A673 (cell line): ENCODE data around the gene ICAM2. TPM values are rescaled to one million over a fixed set of nuclear protein-coding genes. Genes with fewer than 3 reads are reported as not detected.

Experiments
- BruUV-seq: library from RNA; stranded (reverse); fragments of 400-500 nt; replicated peaks from 2 replicates; lab custom pipeline; 2021; lab: Mats Ljungman, UMichigan
- CTCF ChIA-PET: fragments of 300-600 bp; sonication (Branson Sonifier 250); formaldehyde crosslinking; loops from one replicate; lab custom pipeline; 2022; ENCODE audit warnings: antibody characterized with exemption; lab: Charles Lee
- POLR2A ChIA-PET: fragments of 300-600 bp; sonication (Branson Sonifier 250); formaldehyde crosslinking; loops from one replicate; lab custom pipeline; 2022; ENCODE audit warnings: antibody characterized with exemption; ENCODE audit not compliant: low non-redundant PET; lab: Charles Lee
- DNase-seq: peaks from one replicate; pipeline ENCODE4 v3.0.0-alpha.2; 2015; ENCODE audit warnings: low spot score
- H3K27ac ChIP-seq: fragments of 200-600 bp; sonication (generic); 2 replicates; pipeline ENCODE4 v1.5.1; 2016; ENCODE audit warnings: mixed run types, low read depth, mild to moderate bottlenecking, mixed read lengths, antibody characterized with exemption, low read length; ENCODE audit not compliant: poor library complexity, severe bottlenecking
- H3K27me3 ChIP-seq: fragments of 200-600 bp; sonication (generic); replicated peaks from 2 replicates; pipeline ENCODE4 v1.6.1; 2017; ENCODE audit warnings: mixed run types, low read depth, mild to moderate bottlenecking, mixed read lengths, antibody characterized with exemption, low read length; ENCODE audit not compliant: insufficient read depth, poor library complexity
- H3K36me3 ChIP-seq: fragments of 200-600 bp; sonication (generic); 2 replicates; pipeline ENCODE4 v1.6.1; 2016; ENCODE audit warnings: mixed run types, mild to moderate bottlenecking, mixed read lengths, antibody characterized with exemption, low read length; ENCODE audit not compliant: insufficient read depth, poor library complexity, severe bottlenecking
- H3K4me1 ChIP-seq: fragments of 200-600 bp; sonication (generic); 2 replicates; pipeline ENCODE4 v1.6.1; 2017; ENCODE audit warnings: mixed run types, mild to moderate bottlenecking, mixed read lengths, antibody characterized with exemption, low read length; ENCODE audit not compliant: insufficient read depth, poor library complexity, severe bottlenecking
- H3K4me3 ChIP-seq: fragments of 200-600 bp; sonication (generic); 2 replicates; pipeline ENCODE4 v1.5.1; 2016; ENCODE audit warnings: low read depth, mixed run types, mild to moderate bottlenecking, mixed read lengths, low read length; ENCODE audit not compliant: poor library complexity, severe bottlenecking
- H3K9me3 ChIP-seq: fragments of 200-600 bp; sonication (generic); 2 replicates; pipeline ENCODE4 v1.6.1; 2016; ENCODE audit warnings: mixed run types, low read depth, mild to moderate bottlenecking, mixed read lengths, antibody characterized with exemption, low read length; ENCODE audit not compliant: poor library complexity, severe bottlenecking
- CTCF ChIP-seq: fragments of 300-800, 200-600 bp; sonication (generic); conservative IDR thresholded peaks from 2 replicates; pipeline ENCODE4 v1.5.1; 2017; ENCODE audit warnings: low read depth, mild to moderate bottlenecking, antibody characterized with exemption, low read length, moderate library complexity, mixed read lengths
- EZH2 ChIP-seq: fragments of 200-600 bp; sonication (generic); IDR thresholded peaks from 2 replicates; pipeline ENCODE4 v1.6.1; 2017; ENCODE audit warnings: borderline replicate concordance, low read depth, mild to moderate bottlenecking, mixed read lengths, antibody characterized with exemption, low read length; ENCODE audit not compliant: poor library complexity, severe bottlenecking
- intact Hi-C: fragments of 100-400 bp; cut with micrococcal nuclease; formaldehyde crosslinking; loops from one replicate; pipeline ENCODE4 v1.10.0; 2022; ENCODE audit not compliant: unreplicated experiment
- total RNA-seq: library from RNA; stranded (reverse); gene quantifications from 2 replicates; pipeline ENCODE4 v1.2.3, GENCODE V29; 2021

The ICAM2 gene
- total RNA-seq, 1 experiment from 2014 or later = 0.99 TPM

GRCh38 chr17:64004218-64004770 lies 16.1 kb downstream of the ICAM2 start:
- DNase-seq = no peak
- Histone ChIP-seq H3K27ac (no peak overlapping the region), H3K36me3 (no peaks in the 10 kb centered on the region), H3K27me3 (no peaks in the 10 kb centered on the region), H3K4me3 (no peak overlapping the region), H3K9me3 (no peaks in the 10 kb centered on the region), H3K4me1 (no peaks in the 10 kb centered on the region)
- POLR2A ChIA-PET = no interaction called here
- CTCF ChIA-PET = interaction anchor here (0.5 kb wide), 1 partner anchor 38 kb away, joined by 3 read pairs; no protein-coding TSS in a partner anchor
- intact Hi-C loops = no loop called here
- BruUV-seq = no TSS peak
- no peak for TF ChIP-seq EZH2
- no peak for TF ChIP-seq CTCF

- no TSS peak for BruUV-seq
- Histone ChIP-seq H3K36me3 (no peaks in the 10 kb centered on the region), H3K4me3 (no peak overlapping the region), H3K27me3 (no peaks in the 10 kb centered on the region), H3K27ac (no peak overlapping the region), H3K9me3 (no peaks in the 10 kb centered on the region), H3K4me1 (no peaks in the 10 kb centered on the region)
- intact Hi-C loops = no loop called here
- ChIA-PET CTCF (no interaction called here), POLR2A (interaction anchor here (0.7 kb wide), 1 partner anchor 96 kb away, joined by 3 read pairs; no protein-coding TSS in a partner anchor)
- no peak for TF ChIP-seq CTCF
- no peak for TF ChIP-seq EZH2
- no peak for DNase-seq
Measured at GRCh38 chr17:64003526-64004121, 16.8 kb downstream of the ICAM2 start.

- no peak for DNase-seq
- CTCF ChIA-PET = interaction anchor here (1.1 kb wide), 1 partner anchor 131 kb away, joined by 3 read pairs; no protein-coding TSS in a partner anchor
- BruUV-seq = no TSS peak
- POLR2A ChIA-PET = interaction anchor here (0.7 kb wide), 1 partner anchor 95 kb away, joined by 3 read pairs; no protein-coding TSS in a partner anchor
- Histone ChIP-seq H3K36me3 (no peaks in the 10 kb centered on the region), H3K4me3 (no peak overlapping the region), H3K9me3 (no peaks in the 10 kb centered on the region), H3K27me3 (no peaks in the 10 kb centered on the region), H3K4me1 (no peaks in the 10 kb centered on the region), H3K27ac (no peak overlapping the region)
- intact Hi-C loops = no loop called here
- TF ChIP-seq EZH2 = no peak
Measured at GRCh38 chr17:64002658-64003525, 17.5 kb downstream of the ICAM2 start.
